ENCODE data around the gene POU6F2.

POU6F2 gene

GRCh38 chr7:39247576-39247975, 269.9 kb downstream of the POU6F2 start:
- in situ Hi-C loops (cut with MboI; ENCODE audit: low sequenced_read_pairs) = no loop called here

GRCh38 chr7:39248041-39248691, 270.5 kb downstream of the POU6F2 start:
- in situ Hi-C loops (cut with MboI; ENCODE audit: low sequenced_read_pairs) = no loop called here

- in situ Hi-C loops (cut with MboI; ENCODE audit: low sequenced_read_pairs) = no loop called here
Measured at GRCh38 chr7:39248692-39249090, 271.0 kb downstream of the POU6F2 start.

GRCh38 chr7:39249635-39250152, 272.0 kb downstream of the POU6F2 start:
- in situ Hi-C loops (cut with MboI; ENCODE audit: low sequenced_read_pairs) = no loop called here

GRCh38 chr7:39252916-39253315, 275.2 kb downstream of the POU6F2 start:
- in situ Hi-C loops (cut with MboI; ENCODE audit: low sequenced_read_pairs) = no loop called here

- in situ Hi-C loops (cut with MboI; ENCODE audit: low sequenced_read_pairs) = no loop called here
Measured at GRCh38 chr7:39259391-39260003, 281.8 kb downstream of the POU6F2 start.

- in situ Hi-C loops (cut with MboI; ENCODE audit: low sequenced_read_pairs) = no loop called here
Measured at GRCh38 chr7:39260279-39260844, 282.7 kb downstream of the POU6F2 start.

- in situ Hi-C loops (cut with MboI; ENCODE audit: low sequenced_read_pairs) = no loop called here
Measured at GRCh38 chr7:39261771-39262170, 284.1 kb downstream of the POU6F2 start.

GRCh38 chr7:39265641-39266591, 288.2 kb downstream of the POU6F2 start:
- in situ Hi-C loops (cut with MboI; ENCODE audit: low sequenced_read_pairs) = no loop called here

- in situ Hi-C loops (cut with MboI; ENCODE audit: low sequenced_read_pairs) = no loop called here
Measured at GRCh38 chr7:39269034-39269433, 291.3 kb downstream of the POU6F2 start.

GRCh38 chr7:39270018-39270417, 292.3 kb downstream of the POU6F2 start:
- in situ Hi-C loops (cut with MboI; ENCODE audit: low sequenced_read_pairs) = no loop called here

GRCh38 chr7:39271402-39271801, 293.7 kb downstream of the POU6F2 start:
- in situ Hi-C loops (cut with MboI; ENCODE audit: low sequenced_read_pairs) = no loop called here

GRCh38 chr7:39272111-39272510, 294.4 kb downstream of the POU6F2 start:
- in situ Hi-C loops (cut with MboI; ENCODE audit: low sequenced_read_pairs) = no loop called here

GRCh38 chr7:39272691-39273090, 295.0 kb downstream of the POU6F2 start:
- in situ Hi-C loops (cut with MboI; ENCODE audit: low sequenced_read_pairs) = no loop called here

GRCh38 chr7:39280337-39280736, 302.6 kb downstream of the POU6F2 start:
- in situ Hi-C loops (cut with MboI; ENCODE audit: low sequenced_read_pairs) = no loop called here

GRCh38 chr7:39285256-39285655, 307.5 kb downstream of the POU6F2 start:
- in situ Hi-C loops (cut with MboI; ENCODE audit: low sequenced_read_pairs) = no loop called here

GRCh38 chr7:39288303-39288702, 310.6 kb downstream of the POU6F2 start:
- in situ Hi-C loops (cut with MboI; ENCODE audit: low sequenced_read_pairs) = no loop called here

- in situ Hi-C loops (cut with MboI; ENCODE audit: low sequenced_read_pairs) = no loop called here
Measured at GRCh38 chr7:39291628-39292410, 314.1 kb downstream of the POU6F2 start.

GRCh38 chr7:39293056-39293823, 315.5 kb downstream of the POU6F2 start:
- in situ Hi-C loops (cut with MboI; ENCODE audit: low sequenced_read_pairs) = no loop called here

GRCh38 chr7:39294022-39294421, 316.3 kb downstream of the POU6F2 start:
- in situ Hi-C loops (cut with MboI; ENCODE audit: low sequenced_read_pairs) = no loop called here
